ENCODE data around the gene OSER1.

OSER1 gene

DNA sequence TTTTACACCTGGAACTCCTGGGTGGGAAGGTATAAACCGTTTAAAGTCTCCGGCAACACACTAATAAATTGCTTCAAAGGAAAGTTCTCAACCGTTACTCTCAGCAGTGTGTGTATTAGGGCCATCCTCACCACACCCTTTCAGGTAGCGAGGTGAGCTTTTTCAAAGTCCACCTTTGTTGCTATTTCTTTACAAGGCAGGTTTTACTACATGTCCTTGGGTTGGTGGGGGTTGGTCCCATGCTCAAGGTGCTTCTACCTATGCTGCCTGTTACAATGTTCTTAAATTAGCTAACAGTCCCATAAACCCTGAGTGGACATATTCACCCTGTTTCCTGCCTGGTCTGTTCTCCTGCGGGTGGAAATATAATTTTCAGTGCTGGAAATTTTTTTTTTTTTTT lies 13.2 kb upstream of the OSER1 start:
- no peak for FAIRE-seq

DNA sequence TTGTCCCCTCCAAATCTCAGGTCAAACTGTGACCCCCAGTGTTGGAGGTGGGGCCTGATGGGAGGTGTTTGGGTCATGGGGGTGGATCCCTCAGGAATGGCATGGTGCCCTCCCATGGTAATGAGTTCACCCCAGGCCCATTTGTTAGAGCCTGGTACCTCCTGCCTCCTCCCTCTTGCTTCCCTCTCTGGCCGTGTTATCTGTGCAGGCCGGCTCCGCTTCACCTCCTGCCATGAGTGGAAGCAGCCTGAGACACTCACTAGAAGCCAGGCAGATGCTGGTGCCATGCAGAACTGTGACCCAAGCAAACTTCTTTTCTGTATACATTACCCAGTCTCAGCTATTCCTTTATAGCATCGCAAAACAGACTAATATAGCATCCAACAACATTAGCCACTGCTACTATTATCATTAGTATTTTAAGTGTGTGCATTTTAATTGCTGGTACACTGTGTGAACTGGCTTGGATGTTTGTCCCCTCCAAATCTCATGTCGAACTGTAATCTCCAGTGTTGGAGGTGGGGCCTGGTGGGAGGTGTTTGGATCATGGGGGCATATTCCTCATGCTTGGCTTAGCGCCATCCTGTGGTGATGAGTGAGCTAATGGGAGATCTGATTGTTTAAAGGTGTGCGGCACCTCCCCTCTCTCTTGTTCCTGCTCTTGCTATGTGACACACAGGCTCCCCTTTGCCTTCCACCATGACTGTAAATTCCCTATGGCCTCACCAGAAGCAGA lies 12.2 kb upstream of the OSER1 start:
- no peak for FAIRE-seq

DNA sequence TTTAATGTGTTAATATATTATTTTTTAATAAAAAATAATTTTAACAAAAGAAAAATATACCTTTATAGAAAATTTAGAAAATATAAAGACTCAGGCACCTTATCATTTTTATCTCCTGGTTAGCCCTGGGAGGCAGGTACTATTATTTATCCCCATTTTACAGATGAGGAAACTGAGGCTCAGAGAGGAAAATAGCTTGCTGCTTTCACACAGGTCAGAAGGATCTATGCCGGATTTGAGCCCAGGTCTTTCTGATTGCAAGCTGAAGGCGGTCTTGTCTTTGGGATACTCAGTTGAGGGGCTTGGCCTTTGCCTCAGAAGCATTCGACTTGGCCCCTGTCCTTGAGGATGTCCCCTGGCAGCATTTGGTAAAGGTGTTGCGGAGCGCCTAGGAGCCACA lies 11.5 kb upstream of the OSER1 start:
- no peak for FAIRE-seq

- no peak for FAIRE-seq
Observed at GRCh38 chr20:44221368-44221954, 10.9 kb upstream of the OSER1 start.

- FAIRE-seq = no peak
Observed at GRCh38 chr20:44219791-44220190, 9.2 kb upstream of the OSER1 start.

- FAIRE-seq = no peak
Observed at GRCh38 chr20:44219170-44219730, 8.7 kb upstream of the OSER1 start.

GRCh38 chr20:44218446-44218845 lies 7.9 kb upstream of the OSER1 start:
- FAIRE-seq = no peak

DNA sequence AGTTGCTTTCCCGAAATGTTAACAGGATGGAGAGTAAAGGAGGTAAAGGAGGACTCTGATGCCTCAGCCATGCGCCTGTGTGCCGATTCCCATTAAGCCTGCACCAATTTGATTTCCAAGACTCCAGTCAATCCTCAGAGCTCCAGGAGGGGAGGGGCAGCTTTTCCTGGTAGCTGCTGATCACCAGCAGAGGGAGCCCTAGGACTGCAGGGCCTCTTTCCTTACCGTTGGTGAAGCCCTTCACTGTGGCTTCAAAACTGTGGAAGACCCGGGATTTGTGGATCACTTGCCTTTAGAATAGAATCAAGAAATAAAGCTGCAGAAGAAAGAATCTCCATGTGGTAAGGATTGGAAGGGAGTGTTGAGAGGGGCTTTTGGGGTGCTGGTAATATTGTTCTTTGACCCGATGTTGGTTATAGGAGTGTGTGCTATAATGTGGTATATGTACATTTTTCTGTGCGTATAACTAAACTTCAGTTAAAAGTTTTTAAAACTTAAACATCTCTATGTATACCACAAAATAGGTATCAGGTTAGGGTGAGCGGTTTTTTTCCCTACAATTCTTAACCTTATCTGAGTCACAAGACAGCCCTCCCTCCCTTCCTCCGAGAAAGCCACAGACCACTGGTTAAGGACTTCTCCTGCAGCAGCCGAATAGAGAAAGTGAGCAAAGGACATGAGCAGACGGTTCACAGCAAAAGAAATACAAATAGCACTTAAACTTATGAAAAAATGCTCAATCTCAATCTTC lies 6.9 kb upstream of the OSER1 start:
- FAIRE-seq = no peak

GRCh38 chr20:44215125-44215524 lies 4.6 kb upstream of the OSER1 start:
- no peak for FAIRE-seq

DNA sequence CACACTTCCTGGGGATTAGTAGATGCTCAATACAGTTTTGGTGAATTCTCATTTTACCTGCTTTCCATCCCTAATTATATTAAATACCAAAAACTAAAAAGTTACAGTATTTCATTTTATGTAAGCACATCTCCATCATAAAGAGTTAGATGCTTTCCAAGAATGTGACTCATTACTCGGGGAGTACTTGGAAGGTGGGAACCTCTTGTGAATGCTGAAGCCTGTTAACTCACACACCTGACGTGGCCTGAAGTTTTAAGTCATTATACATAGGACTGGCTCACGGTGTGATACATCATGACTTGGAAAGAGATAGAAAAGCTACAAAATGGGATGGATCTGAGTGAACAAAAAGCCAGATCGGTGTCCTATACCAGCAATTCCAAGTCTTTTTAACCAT lies 2.2 kb upstream of the OSER1 start:
- no peak for FAIRE-seq

DNA sequence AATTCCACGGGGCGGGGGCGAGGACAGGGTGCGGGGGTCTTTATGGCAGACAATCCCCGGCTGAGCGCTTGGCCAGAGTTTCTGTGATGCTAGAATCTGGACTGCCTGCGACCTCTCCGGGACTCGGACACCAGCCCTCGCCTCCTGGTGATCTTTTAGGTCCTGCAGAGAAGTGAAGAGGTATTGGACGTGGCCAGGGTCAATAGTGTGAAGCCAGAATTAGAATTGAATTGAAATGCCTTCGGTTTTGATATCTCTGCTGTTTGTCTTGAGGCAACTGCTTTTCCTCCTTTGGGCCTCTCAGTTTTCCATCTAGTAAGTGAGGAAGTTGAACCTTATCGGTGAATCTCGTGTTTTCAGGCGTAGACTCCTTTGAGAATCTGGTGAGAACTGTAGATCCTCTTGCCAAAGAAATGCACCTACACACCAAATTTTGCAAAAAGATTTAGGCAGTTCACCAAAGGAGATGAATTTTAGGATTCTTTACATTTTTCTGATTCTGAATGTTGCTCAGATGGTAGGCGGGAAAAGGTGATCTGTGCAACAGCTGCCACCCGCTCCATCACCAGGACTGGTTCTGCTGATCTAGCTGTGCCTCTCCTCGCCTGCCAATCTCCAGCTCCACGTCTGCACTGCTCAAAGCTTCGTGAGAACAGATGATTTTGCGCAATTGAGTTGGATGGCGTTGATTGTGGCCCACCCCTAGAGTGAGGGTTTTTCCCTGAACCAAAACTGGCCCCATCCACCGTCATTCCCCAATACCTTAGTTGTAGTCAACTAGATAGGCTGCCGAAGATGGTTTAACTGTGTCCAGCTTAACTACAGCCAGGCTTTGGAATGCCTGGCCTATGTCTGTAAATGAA lies 837 bp upstream of the OSER1 start:
- no peak for FAIRE-seq

- FAIRE-seq = no peak
Observed at GRCh38 chr20:44209686-44210405, 725 bp downstream of the OSER1 start.

- no peak for FAIRE-seq
Observed at GRCh38 chr20:44208770-44209169, 1.8 kb downstream of the OSER1 start.

- no peak for FAIRE-seq
Observed at GRCh38 chr20:44208165-44208564, 2.4 kb downstream of the OSER1 start.

DNA sequence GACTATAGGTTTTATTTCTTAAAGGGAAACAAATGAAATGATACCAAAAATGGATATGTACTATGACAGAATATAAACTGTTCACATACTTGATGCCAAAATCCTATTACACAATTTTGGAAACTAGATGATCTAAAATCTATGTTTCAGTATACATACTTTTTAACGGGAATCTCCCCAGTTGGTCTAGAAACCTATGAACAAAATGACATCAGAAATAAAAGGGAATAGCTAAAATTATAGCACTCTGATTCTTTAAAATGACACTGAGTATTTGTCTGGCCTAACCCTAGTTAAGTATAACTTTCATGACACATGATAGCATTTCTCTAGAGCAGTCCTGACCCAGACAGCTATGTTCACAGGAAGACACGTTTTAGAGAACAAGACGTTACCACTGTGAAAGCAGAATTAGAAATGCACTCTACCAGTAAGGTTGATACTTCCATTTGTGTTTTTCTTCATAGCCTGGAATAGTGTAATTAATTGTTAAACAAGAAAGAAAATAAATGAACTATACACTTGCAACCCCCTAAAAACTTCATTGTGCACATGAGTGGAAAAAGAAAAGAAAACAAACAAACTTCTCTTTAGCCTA lies 3.3 kb downstream of the OSER1 start:
- no peak for FAIRE-seq

- no peak for FAIRE-seq
Observed at GRCh38 chr20:44206132-44206531, 4.4 kb downstream of the OSER1 start.

GRCh38 chr20:44204832-44205215 lies 5.7 kb downstream of the OSER1 start:
- FAIRE-seq = no peak

GRCh38 chr20:44204156-44204831 lies 6.3 kb downstream of the OSER1 start:
- FAIRE-seq = peak; percentile 80

- FAIRE-seq = no peak
Observed at GRCh38 chr20:44203161-44203560, 7.4 kb downstream of the OSER1 start.

GRCh38 chr20:44200983-44201382 lies 9.6 kb downstream of the OSER1 start:
- no peak for FAIRE-seq

DNA sequence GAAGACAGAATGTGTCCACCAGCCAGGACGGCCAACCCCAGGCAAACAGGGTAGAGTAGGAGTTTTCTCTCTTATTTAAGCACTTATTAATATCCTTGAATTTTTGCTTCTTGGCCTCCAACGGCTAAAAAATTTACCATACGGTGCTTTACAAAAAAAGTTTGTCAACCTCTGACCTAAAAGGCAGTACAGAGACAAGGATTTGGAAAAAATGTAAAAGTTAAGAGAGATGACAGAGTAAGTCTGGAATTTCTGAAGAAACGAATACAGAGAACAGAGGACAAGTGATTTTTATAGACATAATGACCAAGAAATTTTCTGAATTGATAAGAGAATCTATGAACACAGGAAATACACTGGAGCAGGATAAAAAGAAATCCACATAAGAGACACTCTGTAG lies 10.2 kb downstream of the OSER1 start:
- no peak for FAIRE-seq

Measured in endometrium (tissue), 2 donors.